Neuronal stem cell (in vitro differentiated cells): Measurements from ENCODE around the gene ERP27.

Source experiments
- DNase-seq: peaks from one replicate; pipeline ENCODE4 v3.0.0-alpha.2; 2013; ENCODE audit warnings: low spot score
- H2AFZ ChIP-seq: one replicate; pipeline ENCODE4 v1.6.1; 2013; ENCODE audit warnings: mild to moderate bottlenecking, low read length, inconsistent platforms
- H2AK5ac ChIP-seq: 2 replicates; pipeline ENCODE4 v1.6.1; 2013; ENCODE audit warnings: low read depth, mild to moderate bottlenecking, inconsistent platforms, low read length, moderate library complexity, mixed read lengths
- H2BK120ac ChIP-seq: 2 replicates; pipeline ENCODE4 v1.6.1; 2013; ENCODE audit warnings: low read depth, mild to moderate bottlenecking, inconsistent platforms, low read length, moderate library complexity, mixed read lengths
- H2BK12ac ChIP-seq: one replicate; pipeline ENCODE4 v1.6.1; 2013; ENCODE audit warnings: low read length, inconsistent platforms
- H2BK15ac ChIP-seq: 2 replicates; pipeline ENCODE4 v1.6.1; 2013; ENCODE audit warnings: mild to moderate bottlenecking, low read length, inconsistent platforms, mixed read lengths
- H2BK5ac ChIP-seq: one replicate; pipeline ENCODE4 v1.6.1; 2013; ENCODE audit warnings: inconsistent platforms, mild to moderate bottlenecking, low read length, moderate library complexity
- H3K14ac ChIP-seq: one replicate; pipeline ENCODE4 v1.6.1; 2013; ENCODE audit warnings: low read length, inconsistent platforms
- H3K18ac ChIP-seq: 2 replicates; pipeline ENCODE4 v1.6.1; 2013; ENCODE audit warnings: low read length, inconsistent platforms
- H3K23ac ChIP-seq: 2 replicates; pipeline ENCODE4 v1.6.1; 2013; ENCODE audit warnings: low read depth, mild to moderate bottlenecking, mixed read lengths, low read length, inconsistent platforms; ENCODE audit not compliant: poor library complexity
- H3K27ac ChIP-seq: replicated peaks from 3 replicates; pipeline ENCODE4 v1.5.1; 2013; ENCODE audit warnings: low read length, inconsistent platforms
- H3K27me3 ChIP-seq, 3 experiments: 2 replicates each; pipeline ENCODE4 v1.6.1; 2013; ENCODE audit warnings: low read length in 3 of 3, mild to moderate bottlenecking in 2 of 3, inconsistent platforms in 1 of 3, low read depth in 1 of 3, mixed read lengths in 1 of 3, moderate library complexity in 1 of 3; ENCODE audit not compliant: control insufficient read depth in 3 of 3, insufficient read depth in 3 of 3
- H3K36me3 ChIP-seq, 2 donors: replicated peaks in 1 of 2; 2 replicates each; pipeline ENCODE4 v1.6.1; 2013; ENCODE audit warnings: low read length in 2 of 2; ENCODE audit not compliant: control insufficient read depth in 2 of 2, insufficient read depth in 2 of 2
- H3K4ac ChIP-seq: 2 replicates; pipeline ENCODE4 v1.6.1; 2013; ENCODE audit warnings: inconsistent platforms, mild to moderate bottlenecking, low read length, moderate library complexity
- H3K4me1 ChIP-seq, 2 donors: 1 replicate in 1 of 2; 2 replicates in 1 of 2; pipeline ENCODE4 v1.6.1; 2013; ENCODE audit warnings: low read length in 2 of 2, low read depth in 1 of 2; ENCODE audit not compliant: control insufficient read depth in 2 of 2, insufficient read depth in 1 of 2
- H3K4me2 ChIP-seq: one replicate; pipeline ENCODE4 v1.6.1; 2013; ENCODE audit warnings: mild to moderate bottlenecking, low read length, inconsistent platforms; ENCODE audit not compliant: insufficient read depth, poor library complexity, severe bottlenecking
- H3K4me3 ChIP-seq, 2 donors: 2 replicates each; pipeline ENCODE4 v1.5.1; 2013; ENCODE audit warnings: low read length in 2 of 2, mild to moderate bottlenecking in 2 of 2, inconsistent platforms in 1 of 2, moderate library complexity in 1 of 2
- H3K79me1 ChIP-seq: one replicate; pipeline ENCODE4 v1.6.1; 2013; ENCODE audit warnings: low read depth, mild to moderate bottlenecking, inconsistent platforms, low read length, moderate library complexity
- H3K9ac ChIP-seq: one replicate; pipeline ENCODE4 v1.6.1; 2013; ENCODE audit warnings: mild to moderate bottlenecking, low read depth, low read length, inconsistent platforms; ENCODE audit not compliant: poor library complexity
- H3K9me3 ChIP-seq, 2 donors: replicated peaks in 1 of 2; 2 replicates each; pipeline versions ENCODE3 to v1.6.1; 2013; ENCODE audit warnings: low read length in 2 of 2, mild to moderate bottlenecking in 2 of 2, inconsistent platforms in 1 of 2, low read depth in 1 of 2, mixed read lengths in 1 of 2, moderate library complexity in 1 of 2; ENCODE audit not compliant: control insufficient read depth in 2 of 2, insufficient read depth in 1 of 2
- H4K8ac ChIP-seq: one replicate; pipeline ENCODE4 v1.6.1; 2013; ENCODE audit warnings: low read depth, mild to moderate bottlenecking, inconsistent platforms, low read length, moderate library complexity
- H4K91ac ChIP-seq: one replicate; pipeline ENCODE4 v1.6.1; 2013; ENCODE audit warnings: low read length, low read depth, mild to moderate bottlenecking, inconsistent platforms; ENCODE audit not compliant: poor library complexity
- WGBS, 2 donors: extraction: QIAGEN DNeasy Blood & Tissue Kit; methylation state at CpG; one replicate each; pipeline ENCODE4 v1.1.7; 2013; ENCODE audit warnings: missing lambda C conversion rate in 2 of 2, mixed read lengths in 1 of 2; ENCODE audit not compliant: insufficient read length in 2 of 2, insufficient replicate concordance in 1 of 2; ENCODE audit errors: extremely low coverage in 2 of 2; 5-methylcytosine and 5-hydroxymethylcytosine counted together

The ERP27 gene

DNA sequence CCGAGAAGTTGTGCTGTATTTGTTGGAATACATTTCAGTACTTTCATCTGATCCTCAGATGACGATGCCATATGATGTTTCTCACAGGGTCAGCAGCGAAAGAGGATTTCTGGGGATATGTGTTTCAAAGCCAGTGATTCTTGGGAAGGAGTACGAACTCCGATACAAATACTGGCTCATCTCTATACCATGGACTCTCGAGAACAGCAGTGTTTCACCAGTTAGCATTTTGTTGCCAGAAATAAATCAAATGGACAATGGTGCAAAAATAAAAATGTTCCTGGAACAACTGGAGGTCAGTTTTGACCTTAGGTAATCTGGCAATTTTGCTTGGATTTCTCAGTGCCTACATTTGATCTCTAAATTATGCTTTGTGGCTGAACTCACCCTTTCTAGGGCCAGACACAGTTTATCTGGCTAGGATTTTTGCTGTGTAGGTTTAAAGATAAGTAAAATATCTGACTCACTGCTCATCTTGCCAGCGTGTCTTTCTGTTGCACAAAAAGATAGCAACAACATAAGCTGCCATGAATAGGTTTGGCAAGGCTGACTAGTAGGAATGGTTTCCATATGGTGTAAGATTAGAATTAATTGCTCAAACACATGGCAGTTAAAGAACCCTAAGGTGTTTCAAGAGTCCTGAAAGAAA, 41.7 kb downstream of the ERP27 start:
- H2AK5ac ChIP-seq: no peak overlapping the region
- no peaks in the 10 kb centered on the region for H3K4me1 ChIP-seq
- no peak overlapping the region for H3K18ac ChIP-seq
- no peak overlapping the region for H2BK12ac ChIP-seq
- H3K23ac ChIP-seq: no peak overlapping the region
- no peak overlapping the region for H3K9ac ChIP-seq
- no peak overlapping the region for H3K4me3 ChIP-seq
- H2AFZ ChIP-seq: no peak overlapping the region
- no peaks in the 10 kb centered on the region for H3K36me3 ChIP-seq
- H3K9me3 ChIP-seq: no peaks in the 10 kb centered on the region
- no peak overlapping the region for H2BK15ac ChIP-seq
- no peak overlapping the region for H3K4me2 ChIP-seq
- no peak overlapping the region for H4K8ac ChIP-seq
- no peaks in the 10 kb centered on the region for H3K27me3 ChIP-seq
- no peak overlapping the region for H2BK5ac ChIP-seq
- no peak overlapping the region for H2BK120ac ChIP-seq
- H3K4ac ChIP-seq: no peak overlapping the region
- H3K79me1 ChIP-seq: no peaks in the 10 kb centered on the region
- WGBS, 2 donors: no CpG with 5 or more reads among the region's 7 CpGs
- no peak overlapping the region for H4K91ac ChIP-seq
- no peak overlapping the region for H3K14ac ChIP-seq
- no peak for DNase-seq
- H3K27ac ChIP-seq: no peak overlapping the region

DNA sequence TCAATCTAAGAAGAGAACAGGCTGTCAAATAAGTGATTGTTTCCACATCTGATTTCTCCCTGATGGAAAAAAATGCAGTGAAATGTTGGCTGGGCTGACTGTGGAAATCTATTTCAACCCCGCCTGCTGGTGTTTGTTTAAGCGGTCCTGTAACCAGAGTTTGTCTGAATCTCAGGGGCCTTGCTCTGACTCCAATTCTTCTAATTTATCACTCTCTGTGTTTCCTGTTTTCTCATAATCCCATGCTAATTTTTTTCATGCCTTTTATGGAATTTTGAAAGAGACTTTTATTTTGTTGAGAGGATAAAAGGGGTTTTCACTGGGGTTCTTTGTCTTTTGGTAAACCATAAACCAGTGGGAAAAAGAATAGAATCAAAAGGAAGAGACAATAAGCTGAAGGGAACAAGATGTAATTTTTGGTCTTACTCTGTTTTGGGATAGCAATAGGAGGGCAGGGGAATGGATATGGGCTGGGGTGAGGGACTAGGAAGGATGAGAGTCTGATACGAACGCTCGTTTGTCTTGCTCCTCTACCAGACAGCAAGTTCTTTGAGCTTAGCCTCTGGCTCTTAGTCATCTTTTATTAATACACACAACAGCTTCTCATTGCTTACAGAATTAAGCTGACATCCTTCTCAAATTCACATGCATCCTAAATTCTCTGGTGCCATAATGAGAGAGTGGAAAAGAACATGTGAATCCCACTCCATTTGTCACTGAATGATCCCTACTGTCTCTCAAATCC, 44.7 kb downstream of the ERP27 start:
- Histone ChIP-seq H3K27me3 (no peaks in the 10 kb centered on the region), H2BK12ac (no peak overlapping the region), H4K91ac (no peak overlapping the region), H3K23ac (no peak overlapping the region), H3K14ac (no peak overlapping the region), H3K4me2 (no peak overlapping the region), H3K4ac (no peak overlapping the region), H2BK15ac (no peak overlapping the region), H3K18ac (no peak overlapping the region), H3K9me3 (no peaks in the 10 kb centered on the region), H3K36me3 (no peaks in the 10 kb centered on the region), H3K9ac (no peak overlapping the region), H2AK5ac (no peak overlapping the region), H3K79me1 (no peaks in the 10 kb centered on the region), H3K4me1 (no peaks in the 10 kb centered on the region), H3K27ac (no peak overlapping the region), H2BK5ac (no peak overlapping the region), H4K8ac (no peak overlapping the region), H3K4me3 (no peak overlapping the region), H2BK120ac (no peak overlapping the region), H2AFZ (peak overlapping the region; percentile 42)
- DNase-seq: no peak
- WGBS, 2 donors: no CpG with 5 or more reads among the region's 5 CpGs

DNA sequence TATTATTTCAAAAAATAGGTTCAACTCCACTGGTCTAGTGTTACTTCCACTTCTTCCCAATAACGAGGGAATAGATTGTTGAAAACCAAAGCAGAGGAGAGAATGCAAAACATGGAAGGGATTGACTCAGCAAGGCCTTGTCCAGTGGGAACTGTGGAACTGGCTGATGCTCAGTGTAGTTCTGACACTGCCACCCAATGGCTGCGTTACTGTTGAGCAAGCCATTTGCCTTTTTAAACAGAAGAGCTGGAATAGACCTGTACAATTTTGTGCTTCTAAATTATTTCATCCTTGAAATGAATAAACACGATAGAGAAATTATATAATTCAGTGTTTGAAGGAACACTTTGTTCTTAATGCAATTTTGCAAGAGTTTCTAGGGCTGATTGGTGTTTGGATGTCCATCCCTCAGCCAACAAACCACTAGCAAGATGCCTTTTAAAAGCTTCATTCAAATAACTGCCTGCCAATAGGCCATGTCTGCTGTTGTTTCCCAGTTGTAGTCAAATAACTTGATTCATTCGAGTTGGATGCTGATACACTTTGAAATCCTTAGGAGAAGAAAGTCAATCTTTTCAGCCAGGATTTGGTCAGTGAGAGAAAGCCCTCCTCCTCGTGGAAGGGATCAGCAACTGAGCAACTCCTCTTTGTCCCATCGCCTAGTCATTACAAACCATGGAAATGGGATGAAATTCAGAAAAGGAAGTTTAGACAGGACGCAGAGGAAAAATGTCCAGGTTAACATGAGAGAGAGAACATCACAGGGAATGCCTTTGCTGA, 45.4 kb downstream of the ERP27 start:
- H2BK5ac ChIP-seq: no peak overlapping the region
- H2BK12ac ChIP-seq: no peak overlapping the region
- no peak overlapping the region for H3K4ac ChIP-seq
- H4K91ac ChIP-seq: no peak overlapping the region
- H3K4me2 ChIP-seq: no peak overlapping the region
- H3K14ac ChIP-seq: no peak overlapping the region
- no peak overlapping the region for H4K8ac ChIP-seq
- H2AFZ ChIP-seq: peak overlapping the region; percentile 42
- H3K4me1 ChIP-seq: no peaks in the 10 kb centered on the region
- no peak overlapping the region for H2AK5ac ChIP-seq
- H2BK120ac ChIP-seq: no peak overlapping the region
- H3K18ac ChIP-seq: no peak overlapping the region
- no peak overlapping the region for H2BK15ac ChIP-seq
- no peak overlapping the region for H3K23ac ChIP-seq
- H3K36me3 ChIP-seq: no peaks in the 10 kb centered on the region
- DNase-seq: no peak
- H3K4me3 ChIP-seq: no peak overlapping the region
- no peaks in the 10 kb centered on the region for H3K79me1 ChIP-seq
- H3K9ac ChIP-seq: no peak overlapping the region
- no peak overlapping the region for H3K27ac ChIP-seq
- no peaks in the 10 kb centered on the region for H3K9me3 ChIP-seq
- no peaks in the 10 kb centered on the region for H3K27me3 ChIP-seq
- WGBS, 2 donors: no CpG with 5 or more reads among the region's 7 CpGs

DNA sequence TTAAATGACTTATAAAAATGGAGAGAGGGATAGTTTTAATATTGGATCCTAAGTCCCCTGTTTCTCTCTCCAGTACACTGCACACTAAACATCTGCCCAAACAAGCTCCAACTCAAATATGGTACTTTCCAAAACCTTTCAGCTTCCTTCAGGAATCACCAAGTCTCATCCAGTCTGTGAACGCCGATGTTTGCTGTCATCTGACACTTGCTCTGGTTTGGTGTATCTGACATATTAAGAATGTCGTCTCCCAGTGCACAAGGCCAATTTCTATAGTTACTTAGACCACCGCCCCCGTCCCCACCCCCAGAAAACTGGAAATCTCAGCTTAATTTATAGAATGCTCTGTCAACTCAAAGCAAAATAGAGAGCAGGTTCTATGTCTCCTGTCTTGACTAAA, 47.6 kb downstream of the ERP27 start:
- Histone ChIP-seq H2AFZ (no peak overlapping the region), H2AK5ac (no peak overlapping the region), H3K4me2 (no peak overlapping the region), H3K9ac (no peak overlapping the region), H4K8ac (no peak overlapping the region), H3K79me1 (no peaks in the 10 kb centered on the region), H3K27me3 (no peaks in the 10 kb centered on the region), H3K36me3 (no peaks in the 10 kb centered on the region), H3K9me3 (no peaks in the 10 kb centered on the region), H3K14ac (no peak overlapping the region), H3K4me1 (no peaks in the 10 kb centered on the region), H4K91ac (no peak overlapping the region), H3K4me3 (no peak overlapping the region), H3K18ac (no peak overlapping the region), H3K23ac (no peak overlapping the region), H3K27ac (no peak overlapping the region), H2BK120ac (no peak overlapping the region), H3K4ac (no peak overlapping the region), H2BK12ac (no peak overlapping the region), H2BK5ac (no peak overlapping the region), H2BK15ac (no peak overlapping the region)
- DNase-seq: no peak
- no CpG with 5 or more reads among the region's 5 CpGs for WGBS, 2 donors
